ENCODE measurements around the gene KCNC4.

DNA sequence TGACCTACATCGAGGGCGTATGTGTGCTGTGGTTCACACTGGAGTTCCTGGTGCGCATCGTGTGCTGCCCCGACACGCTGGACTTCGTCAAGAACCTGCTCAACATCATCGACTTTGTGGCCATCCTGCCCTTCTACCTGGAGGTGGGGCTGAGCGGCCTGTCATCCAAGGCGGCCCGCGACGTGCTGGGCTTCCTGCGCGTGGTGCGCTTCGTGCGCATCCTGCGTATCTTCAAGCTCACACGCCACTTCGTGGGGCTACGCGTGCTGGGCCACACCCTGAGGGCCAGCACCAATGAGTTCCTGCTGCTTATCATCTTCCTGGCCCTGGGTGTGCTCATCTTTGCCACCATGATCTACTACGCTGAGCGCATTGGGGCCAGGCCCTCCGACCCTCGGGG, 13.0 kb downstream of the KCNC4 start:
- no peak for TF ChIP-seq GATA2 (IDR thresholded peaks at IDR 0.05; ENCODE audit: low read depth, low read length)
- no peak for TF ChIP-seq GATA3 (IDR thresholded peaks at IDR 0.05; ENCODE audit: low read depth, low read length)
